Stimulated activated CD8-positive, alpha-beta memory T cell treated with anti-CD3 and anti-CD28 coated beads, Interleukin-12 subunit alpha, Interleukin-12 subunit beta, amount 100 ng/mL, for 4 hours (primary cell): ENCODE results near the gene LGR5.
"Not testable (repeated sequence)": the region's sequence is repeated elsewhere in the genome, so short reads cannot be mapped to it uniquely, and the experiment has no call there.

ENCODE experiments used
- DNase-seq: peaks from one replicate; pipeline ENCODE4 v3.0.0-alpha.2; 2020; ENCODE audit warnings: low read depth

LGR5 gene

DNA sequence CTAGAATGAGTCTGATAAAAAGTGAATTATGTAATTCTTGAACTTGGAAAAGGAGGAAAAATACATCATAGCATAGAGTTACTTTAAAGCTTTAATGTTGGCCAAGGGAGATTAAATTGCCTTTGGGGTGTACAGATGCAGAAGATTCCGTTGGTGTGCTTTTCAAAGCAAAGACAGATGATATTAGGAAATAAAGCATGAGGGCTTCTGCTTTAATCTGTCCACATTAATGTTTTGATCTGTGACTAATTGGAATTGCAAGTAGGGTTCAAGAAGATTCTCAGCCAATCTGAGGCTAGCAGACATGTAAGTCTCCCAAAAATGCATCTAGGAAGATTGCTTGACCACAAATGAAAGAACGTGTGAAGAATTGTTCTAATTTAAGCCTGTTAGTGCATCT is 35.2 kb downstream of the LGR5 start:
- no peak for DNase-seq

- no peak for DNase-seq
These were observed 35.7 kb downstream of the LGR5 start for GRCh38 chr12:71475280-71475679.

DNA sequence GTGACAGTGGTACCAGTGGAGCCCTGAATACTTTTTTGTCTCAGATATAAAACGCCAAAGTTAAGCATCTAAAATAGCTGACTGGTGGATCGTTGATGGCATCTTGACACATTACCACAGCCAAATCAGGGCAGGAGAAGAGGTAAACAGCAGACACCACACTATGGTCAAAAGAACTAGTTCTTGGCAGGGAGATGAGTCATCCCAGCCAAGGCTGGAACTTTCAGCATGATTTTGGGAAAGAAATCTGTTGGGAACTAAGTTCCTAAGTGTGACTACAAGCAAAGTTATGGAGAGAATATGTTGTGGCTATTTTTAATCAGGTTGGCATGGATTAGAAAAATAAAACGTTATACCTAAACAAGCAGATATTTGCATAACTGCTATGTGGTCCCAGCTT is 36.9 kb downstream of the LGR5 start:
- no peak for DNase-seq

DNA sequence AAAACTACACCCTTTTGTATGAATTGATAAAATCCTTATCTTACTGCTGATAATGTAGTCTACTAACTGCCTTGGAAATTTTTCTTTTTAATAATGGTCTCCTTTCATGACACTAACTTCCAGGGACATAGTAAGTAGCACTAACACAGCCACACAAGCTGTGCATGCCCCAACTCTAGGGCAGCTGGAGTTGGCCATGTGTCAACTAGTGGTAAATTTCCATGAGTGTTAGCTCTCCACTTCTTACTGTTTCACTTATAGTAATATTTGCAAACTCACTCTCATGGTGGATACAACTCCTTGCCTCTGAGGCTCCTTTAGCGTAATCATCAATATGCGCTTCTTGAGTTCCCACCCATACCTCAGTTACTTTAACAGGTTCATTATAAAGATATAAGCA is 38.0 kb downstream of the LGR5 start:
- no peak for DNase-seq

DNA sequence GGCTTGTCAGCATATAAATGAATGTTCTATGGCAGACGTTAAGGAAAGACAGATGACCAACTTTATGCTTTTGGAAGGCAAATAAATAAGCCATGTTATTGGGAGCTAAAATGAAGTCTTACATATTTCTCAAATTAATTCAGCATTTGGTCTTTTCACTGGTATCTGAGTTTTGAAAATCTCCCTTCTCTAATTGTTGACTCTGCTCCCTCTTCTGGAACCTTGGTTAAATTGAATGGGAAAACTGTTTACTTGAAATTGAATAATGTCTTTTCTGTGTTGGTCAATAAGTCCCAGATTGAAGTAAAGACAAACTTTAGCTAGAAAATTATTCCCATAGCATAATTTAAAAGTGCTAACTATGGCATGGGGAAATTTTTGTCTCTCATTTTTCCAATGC is 38.7 kb downstream of the LGR5 start:
- no peak for DNase-seq

DNA sequence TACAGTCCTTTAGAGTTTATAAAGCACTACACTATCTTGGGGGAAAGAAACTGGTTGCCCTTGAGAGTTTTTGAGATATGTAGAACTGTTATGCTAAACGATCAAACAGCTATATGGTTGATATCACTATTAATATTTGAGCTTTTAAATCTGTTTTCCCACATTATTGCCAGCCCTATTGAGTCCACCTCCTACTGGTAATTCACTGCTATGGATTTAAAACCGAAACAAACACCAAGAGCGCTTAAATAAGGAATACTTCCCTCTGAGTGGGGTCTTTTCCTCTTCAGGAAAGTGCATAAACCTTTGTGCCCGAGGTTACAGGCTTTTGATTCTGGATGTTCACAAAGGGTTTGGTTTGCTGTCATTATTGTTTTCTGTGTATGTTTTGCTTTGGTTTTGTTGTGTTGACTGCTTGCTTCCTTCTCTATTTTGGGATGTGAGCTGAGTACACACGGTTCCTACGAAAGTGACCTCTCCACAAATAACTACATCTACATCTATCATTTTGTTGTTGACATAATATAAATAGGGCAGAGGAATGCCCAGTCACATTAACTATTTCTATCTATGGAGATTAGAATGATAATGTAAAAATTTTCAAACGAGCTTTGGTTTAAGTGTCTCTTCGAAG is 44.8 kb downstream of the LGR5 start:
- no peak for DNase-seq

GRCh38 chr12:71490844-71491243 is 51.2 kb downstream of the LGR5 start:
- DNase-seq, result not testable (repeated sequence)

GRCh38 chr12:71492604-71493003 is 53.0 kb downstream of the LGR5 start:
- DNase-seq, result no peak

DNA sequence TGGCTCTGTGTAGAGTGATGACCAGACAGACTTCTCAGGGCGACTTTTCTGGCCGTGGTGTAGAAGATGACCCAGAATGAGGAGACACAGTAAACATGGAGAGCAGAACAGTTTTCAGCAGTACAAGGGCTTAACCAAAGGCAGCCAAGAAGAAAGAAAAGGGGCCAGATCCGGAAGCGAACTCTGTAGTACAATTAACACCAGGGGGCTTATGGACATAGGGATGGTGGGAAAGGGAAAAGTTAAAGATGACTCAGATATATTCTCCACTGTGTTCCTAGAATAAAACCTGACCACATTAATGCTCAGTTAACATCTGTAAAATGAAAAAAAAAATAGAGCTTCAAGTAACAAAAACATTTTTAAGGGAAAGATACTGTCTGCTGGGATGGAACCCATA is 60.2 kb downstream of the LGR5 start:
- no peak for DNase-seq

DNA sequence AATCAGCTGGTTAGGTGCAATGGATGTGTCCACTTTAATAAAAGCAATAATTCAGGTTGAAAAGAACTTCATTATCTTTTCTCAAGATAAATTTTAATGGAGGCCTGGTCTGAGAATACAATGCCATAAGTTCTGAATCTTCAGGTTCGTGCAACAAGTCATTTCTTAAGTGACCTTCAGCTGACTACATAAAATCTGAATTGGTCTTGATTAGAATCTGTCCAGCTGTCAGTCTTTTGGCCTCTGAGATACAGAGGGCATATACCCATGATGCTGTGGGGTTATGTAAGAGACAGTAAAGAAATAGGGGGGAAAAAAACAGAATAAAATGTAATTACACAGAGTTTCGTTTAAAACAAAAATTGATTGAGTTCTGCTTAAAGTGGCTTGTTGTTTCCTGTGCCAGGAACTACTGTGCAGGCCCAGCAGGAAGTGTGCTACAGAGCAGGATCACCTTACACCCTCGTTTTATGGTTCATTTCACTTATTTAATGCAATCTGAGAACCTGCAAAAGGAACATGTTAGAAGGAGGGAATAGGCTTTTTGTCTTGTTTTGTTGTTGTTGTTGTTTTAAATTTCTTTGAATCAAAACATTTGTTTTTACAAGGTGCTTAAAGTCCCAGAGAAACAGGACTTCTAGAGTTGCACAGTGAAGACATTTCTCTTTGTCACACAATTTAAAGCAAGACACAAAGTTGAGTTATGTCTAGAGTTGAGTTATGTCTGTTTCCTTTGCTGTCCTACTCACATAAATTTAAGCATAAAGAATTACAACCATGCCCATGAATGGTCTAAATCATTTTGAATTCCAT is 64.2 kb downstream of the LGR5 start:
- DNase-seq, result no peak

DNA sequence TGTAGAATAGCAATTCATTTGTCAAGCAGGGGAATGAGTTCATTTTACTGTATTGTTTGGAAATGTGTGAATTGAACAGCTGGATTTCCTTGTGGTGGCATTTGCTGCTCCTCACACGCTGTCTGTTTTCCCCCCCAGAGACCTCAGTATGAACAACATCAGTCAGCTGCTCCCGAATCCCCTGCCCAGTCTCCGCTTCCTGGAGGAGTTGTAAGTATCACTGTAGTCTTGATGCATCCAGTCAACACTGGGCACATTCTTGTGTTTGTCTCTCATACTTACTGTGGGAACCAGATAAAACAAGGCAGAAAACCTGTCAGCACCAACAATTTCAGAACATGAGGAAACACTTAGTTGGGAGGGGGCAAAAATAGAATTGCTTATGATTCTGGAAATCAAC is 64.9 kb downstream of the LGR5 start:
- no peak for DNase-seq

- no peak for DNase-seq
These were observed 70.1 kb downstream of the LGR5 start for GRCh38 chr12:71509705-71510104.

DNA sequence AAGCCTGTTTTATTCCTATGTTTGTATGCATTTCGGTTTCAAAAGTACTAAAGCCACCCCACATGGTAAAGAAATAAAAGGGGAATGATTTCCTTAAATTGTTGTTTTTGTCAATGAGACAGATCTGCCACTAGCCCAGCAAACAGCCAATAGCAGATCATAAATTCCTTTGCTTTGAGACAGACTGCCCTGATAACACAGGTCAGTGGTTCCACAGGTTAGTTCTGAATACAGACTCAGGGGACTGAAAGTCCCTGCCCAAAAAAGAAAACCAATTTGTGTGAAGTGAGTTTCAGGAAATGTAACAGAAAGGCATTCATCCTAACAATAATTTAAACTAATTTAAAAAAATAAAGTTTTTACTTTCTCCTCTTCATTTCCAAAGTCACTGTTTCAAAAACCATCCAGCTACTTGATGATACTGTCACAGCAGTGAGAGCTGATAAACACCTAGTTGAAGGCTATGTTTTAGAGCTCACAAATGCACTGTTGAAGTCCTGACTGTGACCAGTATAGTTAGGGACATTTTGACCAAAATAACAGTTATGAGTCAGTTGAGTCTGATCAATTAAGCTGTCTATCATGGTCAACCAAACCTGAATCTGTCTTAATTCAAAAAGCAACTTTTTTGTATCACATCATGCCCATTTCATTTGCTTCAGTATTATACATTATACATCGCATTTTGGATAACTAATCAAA is 77.7 kb downstream of the LGR5 start:
- DNase-seq, result no peak

- DNase-seq, result no peak
These were observed 81.5 kb downstream of the LGR5 start for GRCh38 chr12:71521125-71521524.

GRCh38 chr12:71524626-71525025 is 85.0 kb downstream of the LGR5 start:
- no peak for DNase-seq

- DNase-seq, result no peak
These were observed 94.1 kb downstream of the LGR5 start for GRCh38 chr12:71533703-71534102.

GRCh38 chr12:71536279-71536938 is 96.8 kb downstream of the LGR5 start:
- no peak for DNase-seq

DNA sequence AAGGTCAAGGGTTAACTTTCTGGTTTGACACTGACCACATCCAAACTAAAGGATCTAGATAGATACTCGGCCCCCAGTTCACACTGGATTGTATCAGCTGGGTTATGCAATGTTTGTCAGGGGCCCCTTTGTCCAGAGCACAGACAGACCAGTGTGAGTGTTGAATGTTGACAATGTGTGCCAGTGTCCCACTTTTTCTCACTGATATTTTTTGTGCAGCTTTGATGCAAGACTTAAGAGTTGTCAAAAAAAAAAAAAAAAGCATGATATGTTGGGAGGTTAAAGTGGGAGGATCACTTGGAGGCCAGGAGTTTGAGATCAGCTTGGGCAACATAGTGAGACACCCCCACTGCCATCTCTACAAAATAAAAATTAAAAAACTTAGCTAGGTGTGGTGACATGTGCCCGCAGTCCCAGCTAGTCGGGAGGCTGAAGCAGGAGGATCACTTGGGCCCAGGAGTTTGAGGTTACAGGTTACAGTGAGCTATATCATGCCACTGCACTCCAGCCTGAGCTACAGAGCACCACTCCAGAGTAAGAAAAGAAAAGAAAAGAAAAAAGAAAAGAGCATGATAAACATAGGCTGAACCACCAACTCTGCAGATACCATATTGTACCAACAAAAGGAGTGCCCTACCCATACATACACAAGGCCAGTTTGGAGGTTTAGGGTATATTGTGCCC is 97.5 kb downstream of the LGR5 start:
- DNase-seq, result no peak

GRCh38 chr12:71538807-71539206 is 99.2 kb downstream of the LGR5 start:
- no peak for DNase-seq

DNA sequence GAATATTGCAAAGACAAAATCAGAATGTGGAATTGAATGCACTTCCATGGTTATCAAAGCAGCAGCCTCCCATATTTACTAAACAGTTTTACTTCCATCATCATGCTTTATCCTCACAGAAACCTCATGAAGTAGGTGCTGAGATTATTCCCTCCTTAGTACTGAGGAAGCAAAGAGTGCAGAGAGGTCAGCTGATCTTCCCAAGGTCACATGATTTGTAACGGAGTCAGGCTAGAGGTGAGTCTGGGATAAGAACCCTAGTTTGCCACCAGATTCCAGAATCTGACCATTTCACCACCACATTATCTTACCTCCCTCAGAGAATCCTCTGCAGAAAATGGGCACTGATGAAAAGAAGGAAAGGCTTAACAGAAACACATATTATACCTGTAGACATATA is 102.0 kb downstream of the LGR5 start:
- no peak for DNase-seq

DNA sequence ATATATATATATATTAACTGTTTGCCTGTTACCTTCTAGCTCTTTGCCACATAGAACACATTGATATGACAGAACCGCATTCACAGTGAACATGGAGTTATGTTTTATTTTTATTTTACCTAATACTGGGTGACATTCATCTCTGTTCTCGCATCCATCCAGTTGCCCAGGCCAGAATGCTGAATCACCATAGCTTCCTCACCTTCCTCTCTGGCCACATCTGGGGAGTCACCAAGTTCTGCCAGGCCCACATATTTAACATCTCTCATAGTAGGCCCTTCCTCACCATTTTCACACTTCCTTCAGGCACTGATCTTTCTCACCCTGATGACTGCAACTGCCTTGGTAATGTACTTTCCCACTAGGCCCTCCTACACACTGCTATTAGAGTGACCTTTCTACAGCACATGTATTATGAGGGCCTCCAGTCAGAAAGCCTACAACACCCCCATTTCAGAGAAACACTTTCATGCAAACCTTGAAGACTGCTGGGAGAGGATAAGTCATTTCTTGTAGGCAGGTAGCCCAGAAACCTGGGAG is 106.8 kb downstream of the LGR5 start:
- no peak for DNase-seq

DNA sequence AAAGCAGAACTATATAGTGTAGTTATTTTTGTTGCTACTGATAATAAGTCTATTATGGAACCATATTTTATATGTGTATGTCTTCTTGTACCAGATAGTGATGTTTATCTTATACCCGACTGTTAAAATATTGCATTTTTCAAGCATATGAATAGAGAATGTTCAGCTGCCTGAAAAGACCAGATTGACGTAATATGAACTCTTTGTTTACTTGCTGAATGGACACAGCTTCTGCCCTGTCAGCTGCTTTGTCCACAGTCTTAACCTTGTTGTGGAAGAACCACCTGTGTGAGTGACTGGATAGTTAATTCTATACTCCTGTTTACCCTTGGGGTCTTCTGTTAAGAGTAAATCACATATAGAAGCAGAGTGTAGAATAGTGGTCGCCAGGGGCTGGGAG is 109.3 kb downstream of the LGR5 start:
- no peak for DNase-seq
